Measurements from ENCODE around the gene CARNS1.

The CARNS1 gene

DNA sequence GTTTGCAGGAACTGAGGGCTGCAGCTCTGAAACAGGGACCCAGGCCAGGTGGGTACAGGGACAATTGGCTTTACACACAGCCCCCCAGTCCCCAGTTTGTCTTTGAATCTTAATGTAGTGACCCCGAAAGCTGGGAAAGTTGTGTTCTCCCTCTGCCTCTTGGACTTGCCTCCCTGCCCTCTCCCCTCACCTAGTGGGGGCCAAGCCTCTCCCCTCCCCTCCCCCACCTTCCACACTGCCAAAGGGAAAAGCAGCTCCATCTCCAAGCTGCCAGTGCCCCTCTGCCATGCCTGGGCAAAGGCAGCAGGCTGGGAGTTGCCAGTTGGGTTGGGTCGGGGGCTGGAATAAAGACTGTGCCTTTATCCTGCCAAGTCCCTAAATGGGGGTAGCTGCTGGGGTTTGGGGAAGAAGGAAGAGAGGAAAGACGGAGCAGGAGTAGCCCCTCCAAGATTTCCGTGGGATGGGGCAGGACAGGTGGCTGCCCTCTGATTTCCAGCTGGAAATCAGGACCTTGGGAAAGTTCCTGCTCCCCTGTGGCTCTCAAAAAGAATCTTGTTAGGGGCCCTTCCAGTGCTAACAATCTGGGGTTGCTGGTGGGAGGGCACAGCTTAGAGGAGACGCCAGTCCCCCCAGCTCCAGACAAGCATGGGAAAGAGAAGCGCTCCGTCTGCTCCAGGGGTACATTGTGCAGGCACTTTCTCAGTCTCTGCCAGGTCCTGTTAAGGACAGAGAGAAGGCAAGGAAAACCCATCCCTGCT lies 39.2 kb upstream of the CARNS1 start:
- no peak for DNase-seq

DNA sequence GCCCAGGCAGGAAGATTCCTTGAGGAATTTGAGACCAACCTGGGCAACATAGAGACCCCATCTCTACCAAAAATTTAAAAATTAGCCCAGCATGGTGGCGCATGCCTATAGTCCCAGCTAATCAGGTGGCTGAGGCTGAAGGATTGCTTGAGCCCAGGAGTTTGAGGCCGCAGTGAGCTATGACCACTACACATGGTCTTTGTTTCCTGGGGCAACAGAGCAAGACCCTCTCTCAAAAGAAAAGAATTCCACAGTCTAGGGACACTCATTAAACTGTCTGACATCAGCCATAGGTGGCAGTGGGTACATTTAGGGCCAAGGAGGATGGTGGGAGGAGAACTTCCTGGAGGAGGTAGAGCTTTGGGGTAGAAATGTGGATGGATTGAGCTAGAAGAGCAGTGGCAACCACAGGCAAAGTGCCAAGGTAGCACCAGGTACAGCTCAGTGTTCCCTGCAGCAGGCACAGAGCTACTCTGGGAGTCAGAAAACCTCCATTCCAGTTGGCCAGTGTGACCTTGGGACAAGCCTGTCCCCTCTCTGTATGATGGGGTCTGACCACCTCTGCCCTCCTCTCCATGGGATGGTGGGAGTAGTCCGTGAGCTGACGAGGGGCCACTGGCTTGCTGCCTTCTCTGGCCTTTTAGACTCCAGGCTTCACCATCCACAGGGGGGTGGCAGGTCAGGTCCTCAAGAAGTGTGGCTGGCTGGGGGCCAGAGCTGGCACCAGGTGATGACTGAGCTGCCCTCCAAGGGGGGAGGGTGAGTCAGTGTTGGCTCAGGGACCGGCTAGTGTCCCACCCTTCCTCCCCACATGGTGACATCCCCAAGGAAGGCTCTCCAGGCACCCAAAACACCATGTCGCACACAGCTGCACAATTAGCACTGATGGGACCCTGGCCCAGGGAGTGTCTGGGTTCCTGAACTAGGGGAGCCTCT lies 38.3 kb upstream of the CARNS1 start:
- DNase-seq, result peak; percentile 25

DNA sequence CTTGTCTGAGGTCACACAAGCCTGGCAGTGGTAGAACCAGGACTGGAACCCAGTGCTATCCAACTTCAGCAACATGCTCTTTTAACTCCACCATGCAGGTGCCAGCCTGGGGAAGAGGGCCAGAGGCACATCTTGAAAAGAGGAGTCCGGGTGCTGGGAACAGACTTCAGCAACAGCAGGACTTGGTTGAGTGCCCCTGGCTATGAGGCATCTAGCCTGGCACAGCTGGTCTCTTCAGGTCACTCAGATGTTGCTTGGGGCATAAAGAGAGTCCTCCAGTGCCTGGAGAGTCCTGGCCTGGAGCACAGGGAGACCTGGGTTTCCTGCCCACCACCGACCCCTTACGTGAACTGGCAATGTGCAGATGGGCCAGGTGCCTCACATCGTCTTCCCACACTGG lies 36.9 kb upstream of the CARNS1 start:
- DNase-seq, result no peak

DNA sequence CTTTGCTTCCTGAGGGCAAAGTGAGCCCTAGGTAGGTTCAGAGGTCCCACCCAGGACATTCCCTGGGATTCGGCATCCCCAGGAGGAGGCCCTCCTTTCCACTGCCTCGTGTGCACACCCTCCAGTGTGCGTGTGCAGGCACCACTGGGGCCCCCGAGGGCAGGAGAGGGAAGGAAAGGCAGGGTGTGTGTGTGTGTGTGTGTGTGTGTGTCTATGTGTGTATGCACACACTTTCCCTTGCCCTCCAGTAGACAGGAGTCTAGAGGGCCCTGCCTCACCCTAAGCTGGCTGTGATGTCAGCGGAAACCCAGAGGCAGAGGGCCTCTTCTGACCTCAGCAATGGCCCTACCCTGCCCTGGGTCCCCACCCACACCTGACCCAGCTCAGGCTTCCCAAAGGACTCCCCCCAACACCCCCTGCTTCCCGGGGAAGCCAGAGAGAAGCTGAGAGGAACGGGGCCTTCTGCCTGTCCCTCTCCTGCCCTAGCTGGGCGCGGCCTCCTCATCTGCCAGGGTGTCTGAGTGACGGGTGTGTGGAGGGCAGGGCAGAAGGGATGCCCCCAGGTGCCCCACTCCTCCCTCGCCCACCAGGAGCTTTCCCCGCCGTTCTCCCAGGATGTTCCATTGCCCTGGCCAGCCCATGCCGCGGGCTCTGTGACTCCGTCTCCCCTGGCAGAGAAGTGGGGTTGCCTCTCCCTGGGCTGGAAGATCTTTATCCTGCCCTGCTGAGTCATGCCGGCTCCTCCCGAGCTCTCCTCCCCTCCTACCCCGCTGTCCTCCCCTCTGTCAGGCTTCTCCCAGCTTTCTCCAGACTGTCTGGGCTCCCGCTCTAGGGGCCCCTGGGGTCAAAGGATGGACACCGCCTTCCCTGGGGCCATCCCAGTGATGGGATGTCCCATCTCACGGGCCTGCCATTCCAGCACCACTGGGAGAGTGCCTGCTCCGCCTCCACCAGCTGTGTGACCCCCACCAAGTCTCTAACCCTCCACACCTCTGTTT lies 36.1 kb upstream of the CARNS1 start:
- no peak for DNase-seq

DNA sequence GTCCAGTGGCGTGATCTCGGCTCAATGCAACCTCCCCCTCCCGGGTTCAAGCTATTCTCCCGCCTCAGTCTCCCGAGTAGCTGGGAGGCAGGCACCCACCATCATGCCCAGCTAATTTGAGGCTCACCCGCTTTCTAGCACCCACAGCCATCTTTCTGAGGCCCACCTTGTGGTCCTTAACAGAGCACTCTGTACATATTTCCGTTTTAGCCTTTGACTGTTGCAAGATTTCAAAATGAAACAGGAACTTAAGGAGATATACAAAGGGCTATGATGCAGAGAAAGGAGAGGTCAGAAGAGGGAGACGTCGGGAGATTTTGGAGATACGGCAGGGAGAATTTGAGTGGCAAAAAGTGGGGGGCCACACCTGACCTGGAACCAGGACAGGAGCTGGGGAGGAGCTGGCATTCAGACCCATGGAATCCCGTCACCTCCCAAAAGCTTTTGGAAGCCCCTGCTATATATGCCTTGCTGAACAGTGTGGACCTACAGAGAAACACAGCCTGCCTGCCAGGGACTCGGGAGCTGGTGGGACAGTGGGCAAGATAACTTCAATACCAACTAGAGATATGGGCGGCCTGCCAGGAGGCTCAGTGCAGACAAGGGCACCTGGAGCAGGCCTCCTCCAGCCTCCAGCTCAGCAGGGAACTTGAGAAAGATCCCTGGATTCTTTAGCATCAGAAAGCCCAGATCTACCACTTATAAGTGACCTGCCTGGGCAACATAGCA lies 34.1 kb upstream of the CARNS1 start:
- no peak for DNase-seq

DNA sequence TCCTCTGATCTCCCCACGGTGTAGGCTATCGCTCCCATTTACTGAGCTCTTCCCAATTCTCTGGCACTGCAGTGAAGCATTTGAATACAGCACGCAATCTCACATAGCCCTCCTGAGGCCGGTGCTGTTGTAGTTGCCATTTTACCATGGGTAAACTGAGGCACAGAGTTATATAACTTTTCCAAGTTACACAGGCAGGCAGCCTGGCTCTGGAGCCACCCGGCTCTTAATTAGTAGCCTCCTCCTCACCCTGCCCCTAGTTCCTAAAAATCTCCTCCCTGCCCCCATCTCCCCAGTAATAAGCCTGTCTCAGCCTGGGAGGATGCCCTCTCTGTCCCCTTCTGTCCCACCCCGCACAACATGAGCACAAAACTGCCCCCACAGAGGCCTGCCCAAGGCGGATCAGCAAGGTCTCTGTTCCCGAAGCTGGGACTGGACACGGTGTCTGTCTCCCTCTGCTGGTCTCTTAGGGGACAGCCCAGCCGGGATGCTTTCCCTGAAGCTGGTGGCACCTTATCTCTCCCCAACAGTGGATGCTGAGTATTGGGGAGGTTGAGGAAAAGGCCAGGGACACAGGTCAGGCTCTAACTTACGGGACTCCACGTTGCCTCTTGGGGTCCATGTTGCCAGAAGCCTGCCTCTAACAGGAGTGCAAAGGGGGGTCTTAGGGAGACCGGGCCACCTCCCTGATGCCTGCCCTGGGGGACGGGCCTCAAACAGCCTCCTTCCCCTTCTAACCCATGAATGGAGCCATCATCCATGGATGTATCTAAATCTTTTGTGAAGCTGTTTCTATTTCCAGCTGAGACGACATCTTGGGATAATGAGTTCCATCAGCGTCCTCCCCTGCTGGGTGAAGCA lies 33.0 kb upstream of the CARNS1 start:
- peak; percentile 51 for DNase-seq

DNA sequence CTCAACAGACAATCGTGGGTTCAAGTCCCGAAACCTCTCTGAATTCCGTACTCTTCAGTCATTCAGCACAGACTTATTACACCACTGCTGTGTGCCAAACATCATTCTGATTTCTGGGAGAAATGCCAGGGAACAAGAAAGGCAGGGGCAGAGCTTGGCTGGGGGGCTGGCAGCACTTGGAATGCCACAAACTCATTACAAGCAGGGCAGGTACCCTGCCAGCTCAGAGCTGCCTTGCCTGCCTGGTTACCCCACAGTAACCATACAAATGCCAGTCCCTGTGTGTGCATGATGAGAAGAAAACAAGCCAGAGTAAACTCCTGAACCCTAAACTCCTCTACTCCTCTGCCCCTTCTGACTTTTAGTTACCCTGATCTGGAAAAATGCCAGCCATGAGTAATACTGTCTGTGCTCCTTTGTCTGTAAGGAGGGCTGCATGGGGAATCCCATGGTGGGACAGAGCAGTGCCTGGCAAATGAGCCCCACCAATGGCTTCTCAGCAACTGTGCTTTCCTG lies 30.6 kb upstream of the CARNS1 start:
- peak; percentile 65 for DNase-seq

DNA sequence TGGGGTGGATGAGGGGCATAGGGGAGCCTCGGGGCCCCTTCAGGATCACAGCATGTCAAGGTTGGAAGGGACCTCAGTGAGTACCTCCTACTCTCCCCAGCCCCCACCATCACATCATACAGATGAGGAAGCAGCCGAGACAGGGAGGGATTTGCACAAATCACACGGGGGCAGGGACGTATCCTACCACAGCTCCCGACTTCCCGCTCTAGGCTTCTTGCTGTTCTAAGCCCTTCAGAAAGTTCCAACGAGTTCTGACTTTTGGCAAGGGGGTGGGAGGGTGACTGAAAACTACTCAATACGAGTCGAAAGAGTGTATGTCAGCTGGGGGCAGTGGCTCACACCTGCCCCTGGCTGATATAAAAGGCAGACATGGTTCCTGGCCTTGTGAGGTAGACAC lies 28.4 kb upstream of the CARNS1 start:
- no peak for DNase-seq

- no peak for DNase-seq
These were observed 28.0 kb upstream of the CARNS1 start for GRCh38 chr11:67387518-67387917.

DNA sequence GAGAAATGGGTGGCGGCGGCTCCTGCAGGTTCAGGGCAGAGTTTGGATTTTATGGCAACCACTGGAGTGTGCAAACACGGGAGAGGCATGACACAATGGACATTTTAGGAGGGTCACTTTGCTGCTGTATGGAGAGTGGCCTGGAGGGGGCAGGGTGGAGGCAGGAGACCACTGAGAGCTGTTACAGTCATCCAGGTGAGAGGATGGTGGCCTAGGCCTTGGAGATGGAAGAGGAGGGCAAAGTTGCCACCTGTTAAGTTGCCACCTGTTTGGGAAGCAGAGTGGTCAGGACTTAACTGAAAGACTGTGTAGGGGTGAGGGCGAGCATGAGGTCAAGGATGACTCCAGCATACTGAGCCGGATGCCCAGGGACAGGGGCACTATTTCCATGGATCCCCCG lies 26.0 kb upstream of the CARNS1 start:
- peak; percentile 33 for DNase-seq

DNA sequence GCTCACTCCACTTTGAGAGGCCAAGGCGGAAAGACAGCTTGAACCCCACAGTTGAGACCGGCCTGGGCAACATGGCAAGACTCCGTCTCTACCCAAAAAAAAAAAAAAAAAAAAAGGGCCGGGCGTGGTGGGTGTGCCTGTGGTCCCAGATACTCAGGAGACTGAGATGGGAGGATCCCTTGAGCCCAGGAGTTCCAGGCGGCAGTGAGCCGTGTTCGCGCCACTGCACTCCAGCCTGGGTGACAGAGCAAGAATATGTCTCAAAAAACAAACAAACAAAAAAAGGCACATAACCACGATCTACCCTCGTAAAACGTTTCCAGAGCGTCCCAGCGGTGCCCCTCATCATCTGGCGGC lies 24.6 kb upstream of the CARNS1 start:
- no peak for DNase-seq

- peak; percentile 95 for DNase-seq
These were observed 23.9 kb upstream of the CARNS1 start, which contains the start of gene RAD9A for GRCh38 chr11:67391304-67392182. TSS of gene RAD9A (plus strand) at chr11:67391986. CDS start at chr11:67392045, 59 bp downstream.

GRCh38 chr11:67392183-67392715 lies 23.2 kb upstream of the CARNS1 start:
- no peak for DNase-seq

- DNase-seq, result no peak
These were observed 22.0 kb upstream of the CARNS1 start for GRCh38 chr11:67393437-67393836.

- DNase-seq, result no peak
These were observed 21.5 kb upstream of the CARNS1 start for GRCh38 chr11:67393990-67394389.

DNA sequence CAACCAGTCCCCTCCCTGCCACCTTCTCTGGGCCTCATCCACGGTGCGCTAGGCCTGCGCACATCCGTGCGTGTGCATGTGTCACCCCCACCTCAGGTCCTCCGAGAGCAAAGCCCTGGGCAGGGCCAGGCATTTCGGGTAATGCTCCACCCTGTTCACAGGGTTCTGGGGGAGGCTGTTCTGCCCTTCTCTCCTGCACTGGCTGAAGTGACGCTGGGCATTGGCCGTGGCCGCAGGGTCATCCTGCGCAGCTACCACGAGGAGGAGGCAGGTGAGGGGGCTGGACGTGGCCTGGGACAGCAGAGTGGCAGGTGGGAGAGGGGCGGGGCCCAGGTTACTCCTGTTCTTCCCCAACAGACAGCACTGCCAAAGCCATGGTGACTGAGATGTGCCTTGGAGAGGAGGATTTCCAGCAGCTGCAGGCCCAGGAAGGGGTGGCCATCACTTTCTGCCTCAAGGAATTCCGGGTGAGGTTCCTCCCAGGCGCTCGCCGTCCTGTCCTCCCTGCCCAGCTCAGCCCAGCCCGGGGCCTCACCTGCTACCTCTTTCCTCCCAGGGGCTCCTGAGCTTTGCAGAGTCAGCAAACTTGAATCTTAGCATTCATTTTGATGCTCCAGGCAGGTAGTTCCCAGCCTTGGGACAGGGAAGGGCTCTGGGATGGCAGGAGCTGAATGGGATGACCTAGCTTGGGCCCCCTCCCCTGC lies 19.8 kb upstream of the CARNS1 start:
- no peak for DNase-seq

DNA sequence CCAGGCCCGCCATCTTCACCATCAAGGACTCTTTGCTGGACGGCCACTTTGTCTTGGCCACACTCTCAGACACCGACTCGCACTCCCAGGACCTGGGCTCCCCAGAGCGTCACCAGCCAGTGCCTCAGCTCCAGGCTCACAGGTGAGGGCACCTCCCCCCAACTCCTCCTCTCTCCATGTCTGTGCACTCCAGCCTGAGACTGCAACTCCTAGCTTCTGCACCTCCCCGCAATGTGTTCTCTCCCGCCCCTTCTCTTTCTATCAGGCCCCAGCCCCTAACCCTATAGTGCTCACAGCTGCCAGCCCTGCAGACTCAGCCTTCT lies 19.3 kb upstream of the CARNS1 start:
- DNase-seq, result no peak

- no peak for DNase-seq
These were observed 18.7 kb upstream of the CARNS1 start for GRCh38 chr11:67396587-67397389.
